Upper lobe of right lung (tissue), 1 donor: ENCODE measurements around the gene PPP2R5C. TPM values are rescaled to one million over a fixed set of nuclear protein-coding genes. Genes with fewer than 3 reads are reported as not detected.
A peak's percentile ranks its signal among the peaks of the same experiment; 100 is the strongest.

Experiments used
- ATAC-seq: fragments of 200-7000 bp; cut with Tn5 transposase; one replicate; pipeline ENCODE4 v1.9.1; 2020; ENCODE audit warnings: mild to moderate bottlenecking, moderate library complexity
- DNase-seq: peaks from one replicate; pipeline ENCODE4 v3.0.0-alpha.2; 2020
- H3K27ac ChIP-seq: fragments of 200-600 bp; one replicate; pipeline ENCODE4 v1.8.0; 2022
- H3K27me3 ChIP-seq: fragments of 200-600 bp; one replicate; pipeline ENCODE4 v1.8.0; 2022; ENCODE audit warnings: mild to moderate bottlenecking
- H3K36me3 ChIP-seq: fragments of 200-600 bp; one replicate; pipeline ENCODE4 v1.8.0; 2022
- H3K4me1 ChIP-seq: fragments of 200-600 bp; one replicate; pipeline ENCODE4 v1.8.0; 2022
- H3K4me3 ChIP-seq: fragments of 200-600 bp; one replicate; pipeline ENCODE4 v1.8.0; 2022; ENCODE audit warnings: mild to moderate bottlenecking
- H3K9me3 ChIP-seq: fragments of 200-600 bp; one replicate; pipeline ENCODE4 v1.8.0; 2022
- intact Hi-C: fragments of 100-400 bp; cut with DNase I; formaldehyde crosslinking; loops from one replicate; pipeline ENCODE4 v1.11.0; 2022
- total RNA-seq: library from RNA; stranded (reverse); fragmentation: NEBNext Ultra II Directional; extraction: Animal tissue kit (Norgen Biotek cat#: 25700); gene quantifications from one replicate; pipeline ENCODE4 v1.2.1, GENCODE V29; 2021
- TF ChIP-seq, protein P1 (sequence below): fragments of 200-600 bp; IDR thresholded peaks from one replicate; pipeline ENCODE4 v1.8.0; 2022; ENCODE audit warnings: antibody characterized with exemption
- donor health status: DM: no; HTN: yes; CAD: no; lungs with severe emphysema.

Gene PPP2R5C
- total RNA-seq, 1 donor from 2014 or later, result 165 TPM

DNA sequence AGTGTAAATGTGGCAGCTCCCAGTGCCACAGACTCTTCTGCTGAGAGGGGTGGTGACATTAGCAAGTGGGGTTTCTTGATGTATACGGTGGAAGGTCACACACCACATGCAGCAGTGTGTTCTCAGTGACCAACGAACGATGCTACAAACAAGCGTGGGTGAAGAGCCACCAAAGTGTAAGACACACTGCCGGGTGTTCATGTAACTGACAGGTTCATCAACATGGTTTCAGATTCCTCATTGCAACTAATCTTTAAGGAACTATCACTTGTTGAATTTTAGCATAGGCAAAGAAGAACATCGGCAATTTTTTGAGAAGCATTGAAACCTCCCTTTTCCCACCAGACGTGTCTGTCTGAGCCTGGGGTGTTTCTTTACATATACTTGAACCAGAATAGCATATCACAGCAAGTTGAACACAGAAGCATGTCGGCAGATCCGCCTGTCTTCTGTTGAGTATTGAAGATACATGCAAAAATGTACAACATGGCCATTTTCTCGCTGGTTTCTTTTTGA lies 58.8 kb downstream of the PPP2R5C start:
- ATAC-seq, result no peak

DNA sequence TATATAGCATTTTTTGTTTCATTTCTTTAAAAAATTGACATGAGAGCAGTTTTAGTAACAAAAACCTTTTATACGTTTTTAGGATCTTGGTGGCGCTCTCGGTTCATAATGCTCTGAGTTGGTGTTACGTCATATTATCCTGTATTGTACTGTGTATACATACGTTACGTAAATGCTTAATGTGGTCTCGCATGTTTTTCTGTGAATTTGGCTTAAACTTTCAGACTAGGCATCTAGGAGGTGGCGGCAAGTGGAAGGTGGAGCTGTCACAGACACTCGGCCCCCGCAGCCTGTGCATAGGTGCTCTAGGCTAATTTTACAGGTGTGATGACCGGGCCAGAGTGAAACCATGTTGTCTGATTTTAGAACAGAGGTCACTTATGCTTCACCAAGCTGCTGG lies 60.0 kb downstream of the PPP2R5C start:
- Histone ChIP-seq H3K9me3 (no peaks in the 10 kb centered on the region), H3K4me3 (no peak overlapping the region), H3K27ac (no peak overlapping the region), H3K27me3 (no peaks in the 10 kb centered on the region), H3K36me3 (peaks cover 8% of the 10 kb centered on the region), H3K4me1 (peaks cover 29% of the 10 kb centered on the region)
- intact Hi-C loops, result no loop called here
- DNase-seq (no peak), ATAC-seq (no peak)
- TF ChIP-seq, protein P1, sequence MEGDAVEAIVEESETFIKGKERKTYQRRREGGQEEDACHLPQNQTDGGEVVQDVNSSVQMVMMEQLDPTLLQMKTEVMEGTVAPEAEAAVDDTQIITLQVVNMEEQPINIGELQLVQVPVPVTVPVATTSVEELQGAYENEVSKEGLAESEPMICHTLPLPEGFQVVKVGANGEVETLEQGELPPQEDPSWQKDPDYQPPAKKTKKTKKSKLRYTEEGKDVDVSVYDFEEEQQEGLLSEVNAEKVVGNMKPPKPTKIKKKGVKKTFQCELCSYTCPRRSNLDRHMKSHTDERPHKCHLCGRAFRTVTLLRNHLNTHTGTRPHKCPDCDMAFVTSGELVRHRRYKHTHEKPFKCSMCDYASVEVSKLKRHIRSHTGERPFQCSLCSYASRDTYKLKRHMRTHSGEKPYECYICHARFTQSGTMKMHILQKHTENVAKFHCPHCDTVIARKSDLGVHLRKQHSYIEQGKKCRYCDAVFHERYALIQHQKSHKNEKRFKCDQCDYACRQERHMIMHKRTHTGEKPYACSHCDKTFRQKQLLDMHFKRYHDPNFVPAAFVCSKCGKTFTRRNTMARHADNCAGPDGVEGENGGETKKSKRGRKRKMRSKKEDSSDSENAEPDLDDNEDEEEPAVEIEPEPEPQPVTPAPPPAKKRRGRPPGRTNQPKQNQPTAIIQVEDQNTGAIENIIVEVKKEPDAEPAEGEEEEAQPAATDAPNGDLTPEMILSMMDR, result no peak

More for the DNA sequence above, 58.8 kb downstream of the PPP2R5C start:
- DNase-seq, result no peak
- Histone ChIP-seq H3K4me1 (peaks cover 23% of the 10 kb centered on the region), H3K9me3 (no peaks in the 10 kb centered on the region), H3K36me3 (peaks cover 9% of the 10 kb centered on the region), H3K27ac (peak overlapping the region; percentile 25), H3K4me3 (no peak overlapping the region), H3K27me3 (no peaks in the 10 kb centered on the region)
- intact Hi-C loops, result no loop called here
- TF ChIP-seq, protein P1, result no peak

DNA sequence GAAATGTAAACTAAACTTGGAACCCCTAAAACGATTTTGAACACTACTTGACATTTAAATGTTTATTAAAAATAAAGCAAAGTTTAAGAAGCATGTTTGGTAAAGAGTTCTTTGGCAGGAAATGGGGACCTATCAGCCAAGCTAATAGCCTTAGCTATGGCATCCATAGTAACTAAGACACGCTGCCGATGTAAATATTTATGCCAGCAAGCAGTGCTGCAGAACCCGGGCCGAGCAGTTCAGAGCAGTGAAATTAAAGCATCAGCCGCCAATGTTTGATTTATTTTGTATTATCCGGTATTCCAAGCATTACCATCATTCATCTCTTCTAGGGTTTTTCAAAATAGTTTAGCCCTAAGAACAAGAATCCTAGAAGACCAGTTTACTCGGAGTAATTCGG lies 61.6 kb downstream of the PPP2R5C start:
- no peak for DNase-seq
- Histone ChIP-seq H3K27ac (peak overlapping the region; percentile 86), H3K27me3 (no peaks in the 10 kb centered on the region), H3K4me3 (peak overlapping the region; percentile 32), H3K36me3 (peaks cover 8% of the 10 kb centered on the region), H3K9me3 (no peaks in the 10 kb centered on the region), H3K4me1 (peaks cover 29% of the 10 kb centered on the region)
- intact Hi-C loops, result no loop called here
- TF ChIP-seq, protein P1, result no peak
- ATAC-seq, result no peak

DNA sequence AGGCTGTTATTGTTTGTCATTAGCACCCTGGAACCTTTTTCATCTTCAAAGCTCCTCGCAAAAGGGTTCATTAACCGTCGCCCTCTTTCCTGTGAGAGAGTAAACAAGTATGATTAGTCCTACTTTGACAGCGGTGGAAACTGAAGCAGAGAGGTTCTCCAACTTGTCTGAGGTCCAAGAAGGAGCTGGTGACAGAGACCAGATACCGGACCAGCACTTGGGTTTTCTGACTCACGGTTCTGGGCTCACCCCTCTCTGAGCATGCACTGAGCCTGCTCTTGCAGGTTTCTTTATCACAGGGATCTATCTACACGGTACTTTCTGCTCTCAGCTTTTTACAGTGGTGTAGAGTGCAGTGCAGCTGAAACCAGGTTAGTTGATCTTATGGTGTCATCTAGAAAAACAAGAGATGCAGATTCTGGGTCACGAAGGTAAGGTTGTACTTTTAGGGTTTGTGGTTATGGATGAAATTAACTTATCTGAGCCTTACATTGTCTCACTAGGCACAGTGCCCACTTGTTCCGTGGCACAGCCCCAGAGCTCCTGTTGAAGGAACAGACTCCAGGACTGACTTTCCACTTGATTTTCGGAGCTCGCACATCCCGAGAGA lies 62.1 kb downstream of the PPP2R5C start:
- peak overlapping the region; percentile 32 for H3K4me3 ChIP-seq
- H3K27ac ChIP-seq, result peak overlapping the region; percentile 86
- no peaks in the 10 kb centered on the region for H3K27me3 ChIP-seq
- peak; percentile 60 for ATAC-seq
- DNase-seq, result no peak
- no peaks in the 10 kb centered on the region for H3K9me3 ChIP-seq
- peaks cover 29% of the 10 kb centered on the region for H3K4me1 ChIP-seq
- H3K36me3 ChIP-seq, result peaks cover 8% of the 10 kb centered on the region
- intact Hi-C loops, result no loop called here
- TF ChIP-seq, protein P1, result no peak

DNA sequence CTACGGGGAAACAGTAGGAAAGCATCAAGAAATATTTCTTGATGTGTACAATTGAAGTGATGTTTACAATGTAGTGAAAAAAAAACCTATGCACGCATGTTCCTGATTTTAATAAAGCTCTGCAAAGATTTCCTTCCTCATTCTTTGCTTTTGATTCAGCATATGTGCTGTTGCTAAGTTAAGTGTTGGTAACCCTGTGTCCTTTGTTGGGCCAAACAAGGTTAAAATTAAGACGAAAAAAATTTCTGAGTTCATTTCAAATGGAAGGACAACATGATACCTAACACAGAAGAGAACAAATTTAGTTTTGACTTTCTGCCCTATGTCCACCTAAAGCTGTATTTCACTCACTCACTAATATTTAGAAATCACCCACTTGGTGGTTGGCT lies 62.8 kb downstream of the PPP2R5C start:
- Histone ChIP-seq H3K27ac (peak overlapping the region; percentile 86), H3K4me1 (peaks cover 29% of the 10 kb centered on the region), H3K4me3 (peak overlapping the region; percentile 32), H3K9me3 (no peaks in the 10 kb centered on the region), H3K36me3 (peaks cover 4% of the 10 kb centered on the region), H3K27me3 (no peaks in the 10 kb centered on the region)
- DNase-seq (no peak), ATAC-seq (peak; percentile 41)
- intact Hi-C loops, result no loop called here
- TF ChIP-seq, protein P1, result no peak

DNA sequence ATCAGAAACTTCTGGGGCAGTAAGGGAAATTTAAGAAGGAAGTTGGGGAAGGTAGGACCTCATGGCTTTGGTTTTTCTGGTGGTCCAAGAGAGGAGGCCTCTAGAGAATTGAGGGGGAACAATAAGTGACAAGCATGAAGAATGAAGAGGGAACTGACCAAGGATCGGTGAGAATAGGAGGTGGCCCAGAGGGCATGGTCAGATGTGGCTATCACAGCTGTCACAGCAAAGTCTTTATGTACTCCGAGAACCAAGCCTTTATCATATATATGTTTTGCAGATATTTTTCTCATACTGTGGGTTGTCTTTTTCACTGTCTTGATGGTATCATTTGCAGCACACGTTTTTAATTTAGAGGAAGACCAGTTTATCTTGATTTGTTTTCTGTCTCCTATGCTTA lies 64.3 kb downstream of the PPP2R5C start:
- Histone ChIP-seq H3K9me3 (no peaks in the 10 kb centered on the region), H3K4me3 (no peak overlapping the region), H3K4me1 (peaks cover 29% of the 10 kb centered on the region), H3K27me3 (no peaks in the 10 kb centered on the region), H3K27ac (peak overlapping the region; percentile 65), H3K36me3 (peaks cover 10% of the 10 kb centered on the region)
- ATAC-seq, result no peak
- DNase-seq, result no peak
- intact Hi-C loops, result no loop called here
- TF ChIP-seq, protein P1, result no peak
